OCI-LY3 (cell line): ENCODE measurements around the gene DSCAM.

Experiments
- H2AFZ ChIP-seq: fragments of 200-600, 300-600 bp; shearing (Covaris generic); 2 replicates; pipeline ENCODE4 v1.6.0; 2014; ENCODE audit warnings: antibody characterized with exemption, low read depth, low read length
- H3K27ac ChIP-seq: fragments of 200-600, 300-600 bp; sonication (generic); 2 replicates; pipeline ENCODE4 v1.5.1; 2014; ENCODE audit warnings: mild to moderate bottlenecking, low read length, moderate library complexity, mixed read lengths
- H3K27me3 ChIP-seq: fragments of 200-600, 300-600 bp; sonication (generic); 2 replicates; pipeline ENCODE4 v1.6.1; 2014; ENCODE audit warnings: low read depth, low read length, mixed read lengths
- H3K36me3 ChIP-seq: fragments of 200-600, 300-600 bp; sonication (generic); replicated peaks from 2 replicates; pipeline ENCODE3; 2014; ENCODE audit warnings: low read depth, low read length, mixed read lengths
- H3K4me1 ChIP-seq: fragments of 300-600, 200-600 bp; sonication (generic); 2 replicates; pipeline ENCODE4 v1.6.1; 2014; ENCODE audit warnings: low read length, mixed read lengths
- H3K4me2 ChIP-seq: fragments of 200-600, 300-600 bp; sonication (generic); 2 replicates; pipeline ENCODE4 v1.6.1; 2014; ENCODE audit warnings: low read length, mixed read lengths
- H3K4me3 ChIP-seq: fragments of 300-600, 200-600 bp; sonication (generic); 2 replicates; pipeline ENCODE4 v1.5.1; 2014; ENCODE audit warnings: antibody characterized with exemption, mild to moderate bottlenecking, low read length, moderate library complexity
- H3K79me2 ChIP-seq: fragments of 300-600, 200-600 bp; shearing (Covaris generic); 2 replicates; pipeline ENCODE4 v1.6.1; 2014; ENCODE audit warnings: mild to moderate bottlenecking, low read length, mixed read lengths
- H3K9ac ChIP-seq: fragments of 300-600, 200-600 bp; shearing (Covaris generic); 2 replicates; pipeline ENCODE4 v1.6.0; 2014; ENCODE audit warnings: mild to moderate bottlenecking, low read length, moderate library complexity
- H3K9me3 ChIP-seq: fragments of 200-600, 300-600 bp; shearing (Covaris generic); 2 replicates; pipeline ENCODE4 v1.6.1; 2014; ENCODE audit warnings: low read length, mixed read lengths; ENCODE audit not compliant: insufficient read depth
- H4K20me1 ChIP-seq: fragments of 200-600, 300-600 bp; sonication (generic); 2 replicates; pipeline ENCODE4 v1.6.1; 2016; ENCODE audit warnings: low read length, mixed read lengths; ENCODE audit not compliant: insufficient read depth
- EZH2phosphoT487 ChIP-seq: fragments of 200-600 bp; shearing (Covaris generic); IDR thresholded peaks from 2 replicates; pipeline ENCODE4 v1.6.1; 2018; ENCODE audit warnings: antibody characterized with exemption, mixed run types, low read depth
- TF ChIP-seq, protein P1 (sequence below): fragments of 200-600, 300-600 bp; sonication (generic); IDR thresholded peaks from 2 replicates; pipeline ENCODE4 v1.5.1; 2014; ENCODE audit warnings: antibody characterized with exemption, low read length, low read depth

Gene DSCAM

DNA sequence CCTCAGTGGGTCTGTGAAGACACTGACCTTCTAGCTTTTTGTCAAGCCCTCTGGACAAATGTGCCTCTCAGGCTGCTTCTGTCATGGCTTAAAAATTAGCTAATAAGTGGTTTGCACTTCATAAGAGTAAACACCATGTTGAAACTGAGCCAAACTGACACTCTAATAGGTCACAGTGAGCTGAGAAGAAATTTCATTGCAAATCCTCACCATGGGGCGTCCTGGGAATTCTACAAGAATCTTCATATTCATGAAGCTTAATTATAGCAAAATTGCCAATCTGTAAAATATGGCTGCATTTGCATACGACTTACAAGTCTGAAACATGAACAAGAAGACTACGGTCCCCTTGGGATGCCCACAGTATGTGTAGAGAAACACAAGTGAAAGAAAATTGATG is 188.6 kb downstream of the DSCAM start:
- Histone ChIP-seq H3K4me2 (no peak overlapping the region), H3K27ac (no peak overlapping the region), H2AFZ (no peak overlapping the region)

DNA sequence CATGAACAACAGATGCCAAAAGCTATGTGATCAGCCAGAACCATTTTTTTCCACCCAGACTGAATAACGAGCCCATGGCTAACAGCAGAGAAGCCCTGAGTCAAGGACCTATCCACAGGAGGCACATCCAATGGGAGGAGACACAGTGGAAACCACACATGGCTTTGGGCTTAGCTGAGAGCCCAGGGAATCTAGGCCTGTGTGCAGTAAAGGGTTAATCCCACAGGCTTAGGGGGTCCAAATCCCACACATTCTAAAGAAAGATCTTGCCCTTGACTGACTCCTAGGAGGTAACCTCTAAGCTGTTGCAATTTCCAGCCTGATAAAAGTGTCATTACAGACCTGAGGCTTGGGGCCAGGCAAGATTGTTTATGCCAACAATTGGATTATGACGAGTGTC is 194.5 kb downstream of the DSCAM start:
- Histone ChIP-seq H3K27ac (no peak overlapping the region), H3K79me2 (no peaks in the 10 kb centered on the region), H3K36me3 (no peaks in the 10 kb centered on the region), H2AFZ (no peak overlapping the region), H4K20me1 (no peaks in the 10 kb centered on the region), H3K4me1 (no peaks in the 10 kb centered on the region), H3K9ac (no peak overlapping the region), H3K9me3 (no peaks in the 10 kb centered on the region), H3K4me3 (no peak overlapping the region), H3K4me2 (no peak overlapping the region), H3K27me3 (no peaks in the 10 kb centered on the region)
- TF ChIP-seq, protein P1, sequence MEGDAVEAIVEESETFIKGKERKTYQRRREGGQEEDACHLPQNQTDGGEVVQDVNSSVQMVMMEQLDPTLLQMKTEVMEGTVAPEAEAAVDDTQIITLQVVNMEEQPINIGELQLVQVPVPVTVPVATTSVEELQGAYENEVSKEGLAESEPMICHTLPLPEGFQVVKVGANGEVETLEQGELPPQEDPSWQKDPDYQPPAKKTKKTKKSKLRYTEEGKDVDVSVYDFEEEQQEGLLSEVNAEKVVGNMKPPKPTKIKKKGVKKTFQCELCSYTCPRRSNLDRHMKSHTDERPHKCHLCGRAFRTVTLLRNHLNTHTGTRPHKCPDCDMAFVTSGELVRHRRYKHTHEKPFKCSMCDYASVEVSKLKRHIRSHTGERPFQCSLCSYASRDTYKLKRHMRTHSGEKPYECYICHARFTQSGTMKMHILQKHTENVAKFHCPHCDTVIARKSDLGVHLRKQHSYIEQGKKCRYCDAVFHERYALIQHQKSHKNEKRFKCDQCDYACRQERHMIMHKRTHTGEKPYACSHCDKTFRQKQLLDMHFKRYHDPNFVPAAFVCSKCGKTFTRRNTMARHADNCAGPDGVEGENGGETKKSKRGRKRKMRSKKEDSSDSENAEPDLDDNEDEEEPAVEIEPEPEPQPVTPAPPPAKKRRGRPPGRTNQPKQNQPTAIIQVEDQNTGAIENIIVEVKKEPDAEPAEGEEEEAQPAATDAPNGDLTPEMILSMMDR, result no peak
- no peak for TF ChIP-seq EZH2phosphoT487

More for the DNA sequence above, 188.6 kb downstream of the DSCAM start:
- TF ChIP-seq, protein P1, result no peak
- no peak for TF ChIP-seq EZH2phosphoT487
- Histone ChIP-seq H4K20me1 (no peaks in the 10 kb centered on the region), H3K9me3 (no peaks in the 10 kb centered on the region), H3K9ac (no peak overlapping the region), H3K4me1 (no peaks in the 10 kb centered on the region), H3K36me3 (no peaks in the 10 kb centered on the region), H3K79me2 (no peaks in the 10 kb centered on the region), H3K27me3 (no peaks in the 10 kb centered on the region), H3K4me3 (no peak overlapping the region)

DNA sequence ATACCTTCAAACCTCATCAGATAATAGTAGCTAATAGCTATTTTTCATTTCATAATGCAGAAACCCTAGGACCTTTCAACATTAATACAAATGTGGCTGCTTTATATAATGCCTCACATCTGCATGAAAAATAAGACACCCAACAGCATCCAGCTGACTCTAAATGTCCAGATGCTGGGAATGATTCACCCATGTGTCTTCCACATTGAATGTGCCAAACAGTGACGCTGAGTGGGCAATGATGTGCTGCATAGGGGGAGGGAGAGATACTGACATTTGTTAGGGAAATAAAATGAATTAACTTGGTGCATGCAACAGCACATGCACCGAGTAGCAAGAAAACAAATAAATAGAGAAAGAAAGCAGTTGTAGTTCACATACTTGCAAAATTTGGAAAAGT is 199.3 kb downstream of the DSCAM start:
- Histone ChIP-seq H3K9ac (no peak overlapping the region), H3K36me3 (no peaks in the 10 kb centered on the region), H2AFZ (no peak overlapping the region), H4K20me1 (no peaks in the 10 kb centered on the region), H3K4me1 (no peaks in the 10 kb centered on the region), H3K79me2 (no peaks in the 10 kb centered on the region), H3K4me2 (no peak overlapping the region), H3K27me3 (no peaks in the 10 kb centered on the region), H3K27ac (no peak overlapping the region), H3K9me3 (no peaks in the 10 kb centered on the region), H3K4me3 (no peak overlapping the region)
- no peak for TF ChIP-seq EZH2phosphoT487
- TF ChIP-seq, protein P1, result no peak

DNA sequence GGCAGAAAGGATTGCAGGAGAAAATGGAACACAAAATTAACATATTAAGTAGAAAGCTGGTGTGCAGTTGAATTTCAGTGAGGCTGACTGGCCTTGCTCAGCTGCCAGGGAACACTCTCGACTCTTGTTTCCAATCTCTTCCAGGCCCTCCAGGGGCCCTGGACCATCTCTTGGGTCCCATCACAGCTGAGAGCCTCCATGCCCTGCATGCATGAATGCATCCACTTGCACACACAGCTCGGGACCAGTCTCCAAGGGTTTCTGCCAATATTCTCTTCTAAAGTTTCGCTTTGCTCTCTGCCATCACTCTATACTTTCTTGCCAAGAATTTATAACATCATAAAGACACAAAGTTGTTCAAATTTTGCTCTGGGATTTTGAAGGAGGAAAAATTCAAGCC is 200.3 kb downstream of the DSCAM start:
- Histone ChIP-seq H3K9ac (no peak overlapping the region), H3K4me3 (no peak overlapping the region), H2AFZ (no peak overlapping the region), H3K9me3 (no peaks in the 10 kb centered on the region), H3K4me1 (no peaks in the 10 kb centered on the region), H3K79me2 (no peaks in the 10 kb centered on the region), H3K27me3 (no peaks in the 10 kb centered on the region), H3K4me2 (no peak overlapping the region), H3K36me3 (no peaks in the 10 kb centered on the region), H3K27ac (no peak overlapping the region), H4K20me1 (no peaks in the 10 kb centered on the region)
- TF ChIP-seq, protein P1, result no peak
- TF ChIP-seq EZH2phosphoT487, result no peak
